Activated CD8-positive, alpha-beta T cell treated with anti-CD3 and anti-CD28 coated beads, Interleukin-2, amount 10 ng/mL, durations not matched to agents 7 days and 5 days (primary cell): ENCODE data around the gene BTG4. TPM values are rescaled to one million over a fixed set of nuclear protein-coding genes. Genes with fewer than 3 reads are reported as not detected.
A peak's percentile ranks its signal among the peaks of the same experiment; 100 is the strongest.

Experiments used
- ATAC-seq: fragments of 150-1000 bp; cut with Tn5 transposase; one replicate; pipeline ENCODE4 v1.10.0; 2021; ENCODE audit warnings: moderate library complexity
- CTCF ChIA-PET: fragments of 350-600 bp; sonication (Branson Sonifier 250); formaldehyde crosslinking; loops from one replicate; lab custom pipeline; 2021; ENCODE audit warnings: antibody characterized with exemption; lab: Charles Lee
- POLR2A ChIA-PET: fragments of 350-600 bp; sonication (Branson Sonifier 250); formaldehyde crosslinking; loops from one replicate; lab custom pipeline; 2021; ENCODE audit warnings: antibody characterized with exemption; lab: Charles Lee
- DNase-seq: peaks from one replicate; pipeline ENCODE4 v3.0.0-alpha.2; 2020
- H3K27ac Mint-ChIP-seq: one replicate; pipeline ENCODE4 v1.8.0; 2021; ENCODE audit warnings: mild to moderate bottlenecking, mixed read lengths
- H3K27me3 Mint-ChIP-seq: one replicate; pipeline ENCODE4 v1.8.0; 2021; ENCODE audit warnings: low read depth, mixed read lengths
- H3K36me3 Mint-ChIP-seq: one replicate; pipeline ENCODE4 v1.8.0; 2021; ENCODE audit warnings: low read depth, mixed read lengths
- H3K4me1 Mint-ChIP-seq: one replicate; pipeline ENCODE4 v1.8.0; 2021; ENCODE audit warnings: low read depth, mixed read lengths
- H3K4me3 Mint-ChIP-seq: one replicate; pipeline ENCODE4 v1.8.0; 2021; ENCODE audit warnings: mild to moderate bottlenecking, mixed read lengths
- H3K9me3 Mint-ChIP-seq: one replicate; pipeline ENCODE4 v1.8.0; 2022; ENCODE audit warnings: mixed read lengths; ENCODE audit not compliant: insufficient read depth
- total RNA-seq, 2 experiments: library from RNA; stranded (reverse); gene quantifications; one replicate each; pipeline ENCODE4 v1.2.3, GENCODE V29; 2021

The BTG4 gene
- total RNA-seq, 2 experiments from 2014 or later = not detected

DNA sequence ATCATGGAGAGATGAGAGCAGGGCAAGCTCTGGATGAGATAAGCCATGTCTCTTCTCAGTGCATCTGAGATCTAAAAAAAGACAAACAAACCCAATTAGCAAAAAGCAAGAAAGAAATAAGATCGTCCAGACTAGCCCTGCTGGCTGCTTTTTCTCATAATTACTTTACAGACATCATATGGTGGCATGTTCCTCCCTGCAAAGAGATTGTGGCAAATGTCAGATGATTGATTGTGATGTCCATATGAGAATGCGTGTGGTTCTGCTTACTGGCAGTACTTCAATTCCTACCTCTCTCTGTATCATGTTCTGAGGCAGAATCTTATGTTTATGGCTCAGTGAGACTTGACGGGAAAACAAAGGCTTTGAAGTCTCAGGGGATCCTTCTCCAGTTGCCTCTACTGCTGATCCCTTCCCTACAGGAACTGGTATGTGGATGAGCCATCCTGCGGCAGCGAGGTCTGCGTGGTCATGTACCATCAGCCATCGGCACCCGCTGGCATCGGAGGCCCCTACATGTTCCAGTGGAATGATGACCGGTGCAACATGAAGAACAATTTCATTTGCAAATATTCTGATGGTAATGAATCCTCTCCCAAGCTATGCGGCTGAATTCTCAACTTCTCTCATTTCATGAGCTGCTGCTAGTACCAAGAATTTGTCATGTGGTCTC is 37.1 kb upstream of the BTG4 start:
- no peak for ATAC-seq
- POLR2A ChIA-PET = no interaction called here
- H3K36me3 Mint-ChIP-seq = peaks cover 37% of the 10 kb centered on the region
- no peak overlapping the region for H3K4me3 Mint-ChIP-seq
- CTCF ChIA-PET = interaction anchor here (1.1 to 1.5 kb wide), 2 partner anchors 13 to 17 kb away, joined by 3 read pairs; no protein-coding TSS in a partner anchor
- no peak for DNase-seq
- H3K4me1 Mint-ChIP-seq = no peaks in the 10 kb centered on the region
- H3K27ac Mint-ChIP-seq = no peak overlapping the region
- H3K9me3 Mint-ChIP-seq = no peaks in the 10 kb centered on the region
- H3K27me3 Mint-ChIP-seq = no peaks in the 10 kb centered on the region

DNA sequence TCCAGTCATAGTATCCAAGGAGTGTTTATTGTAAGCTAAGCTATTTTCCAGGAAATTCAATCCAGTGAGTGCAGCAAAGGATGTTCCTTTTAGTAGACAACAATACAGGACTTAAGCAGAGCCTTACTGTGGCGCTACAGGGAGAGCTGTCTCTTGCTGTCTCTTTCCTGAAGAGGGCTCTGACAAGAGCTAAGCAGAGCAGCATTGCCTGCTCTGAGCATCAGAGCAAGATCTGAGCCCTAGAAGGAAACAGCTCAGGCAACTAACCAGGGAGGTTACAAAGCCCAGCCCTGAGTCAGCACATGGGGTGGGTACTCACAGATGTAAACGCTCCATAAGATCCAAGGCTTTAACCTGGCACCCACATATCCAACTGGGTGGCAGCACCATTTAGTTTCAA is 36.3 kb upstream of the BTG4 start:
- no peak for DNase-seq
- no peaks in the 10 kb centered on the region for H3K27me3 Mint-ChIP-seq
- H3K36me3 Mint-ChIP-seq = peaks cover 39% of the 10 kb centered on the region
- ChIA-PET CTCF (interaction anchor here (1.1 kb wide), 2 partner anchors 13 to 18 kb away, joined by 3 read pairs; no protein-coding TSS in a partner anchor), POLR2A (no interaction called here)
- ATAC-seq = no peak
- no peak overlapping the region for H3K27ac Mint-ChIP-seq
- no peaks in the 10 kb centered on the region for H3K9me3 Mint-ChIP-seq
- no peak overlapping the region for H3K4me3 Mint-ChIP-seq
- H3K4me1 Mint-ChIP-seq = peaks cover 6% of the 10 kb centered on the region

DNA sequence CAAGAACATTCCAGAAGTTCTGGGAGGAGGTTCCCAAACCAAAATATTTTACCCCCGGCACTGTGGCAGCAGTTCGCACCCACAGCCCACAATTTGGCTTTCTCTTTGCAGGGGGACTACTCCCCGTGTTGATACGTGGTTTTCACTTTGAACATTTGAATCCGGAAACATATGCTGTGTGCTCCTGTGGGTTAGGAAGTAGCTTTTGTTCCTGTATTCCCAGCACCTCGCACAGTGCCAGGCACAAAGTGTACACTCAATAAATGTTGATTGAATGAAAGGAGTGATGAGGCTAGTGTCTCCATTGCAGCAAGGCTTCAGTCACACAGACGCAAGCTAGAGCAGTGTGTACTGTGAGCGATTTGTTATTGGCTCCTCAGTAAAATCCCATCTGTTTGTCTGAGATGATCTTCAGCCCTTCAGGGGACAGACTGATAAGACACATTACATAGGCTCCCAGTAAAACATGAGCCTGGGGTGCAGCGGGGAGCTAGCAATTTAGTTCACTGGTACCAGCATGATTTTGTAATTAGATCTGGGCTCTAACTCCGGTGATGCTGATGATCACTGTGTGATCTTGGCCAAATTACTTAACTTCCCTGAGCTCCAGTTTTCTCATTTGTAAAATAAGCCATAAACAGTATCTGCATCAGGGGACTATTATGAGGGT is 30.6 kb upstream of the BTG4 start:
- Mint-ChIP-seq H3K9me3 (no peaks in the 10 kb centered on the region), H3K36me3 (peaks cover 28% of the 10 kb centered on the region), H3K27ac (no peak overlapping the region), H3K4me3 (peak overlapping the region; percentile 72), H3K4me1 (peaks cover 51% of the 10 kb centered on the region), H3K27me3 (peaks cover 10% of the 10 kb centered on the region)
- POLR2A ChIA-PET = interaction anchor here (4.8 to 6.3 kb wide), 2 partner anchors 11 to 30 kb away, joined by 46 to 79 read pairs; partner anchors contain the start of genes BTG4 and HOATZ
- DNase-seq = peak; percentile 35
- ATAC-seq = no peak
- CTCF ChIA-PET = interaction anchor here (0.7 to 7.2 kb wide), 10 partner anchors 10 to 322 kb away, joined by 3 to 56 read pairs (median 3); no protein-coding TSS in a partner anchor

DNA sequence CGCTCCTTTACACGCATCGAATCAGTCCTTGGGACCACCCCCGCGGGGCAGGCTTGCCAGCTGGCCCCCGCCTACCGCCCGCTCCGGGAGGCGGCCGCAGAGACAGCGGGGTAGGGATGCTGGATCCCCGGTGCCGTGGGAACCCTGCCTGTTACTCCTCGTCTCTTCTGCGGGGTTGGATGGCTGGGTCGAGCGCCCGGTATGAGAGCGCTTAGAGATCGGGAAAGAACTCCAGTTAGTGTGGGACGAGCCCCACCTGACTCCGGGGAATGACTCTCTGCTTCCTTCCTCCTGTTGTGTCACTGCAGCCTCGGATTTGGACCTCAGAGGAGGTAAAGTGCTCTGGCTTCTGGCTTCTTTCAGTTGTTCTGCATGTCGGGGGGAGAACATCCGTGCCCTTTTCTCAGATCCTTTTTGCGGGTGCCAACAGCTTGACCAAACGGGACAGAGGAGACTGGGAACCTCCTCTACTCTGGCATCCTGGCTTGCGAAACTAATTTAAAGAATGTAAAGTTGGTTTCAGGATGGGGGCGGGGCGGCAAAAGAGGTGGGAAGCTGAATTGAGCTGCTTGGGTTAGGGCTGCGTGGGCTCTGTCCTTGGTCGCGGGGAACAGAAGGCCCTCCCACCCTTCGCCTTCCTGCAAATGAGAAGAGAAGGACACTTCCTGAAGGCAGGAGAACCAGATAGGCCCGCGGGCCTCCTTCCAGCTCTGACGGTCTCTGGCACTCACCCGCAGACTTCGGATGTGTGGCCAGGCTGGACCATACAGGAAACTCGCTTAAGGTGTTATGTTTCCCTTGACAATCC is 29.3 kb upstream of the BTG4 start:
- DNase-seq = no peak
- Mint-ChIP-seq H3K4me1 (peaks cover 64% of the 10 kb centered on the region), H3K27me3 (peaks cover 10% of the 10 kb centered on the region), H3K36me3 (peaks cover 20% of the 10 kb centered on the region), H3K27ac (peak overlapping the region; percentile 50), H3K9me3 (no peaks in the 10 kb centered on the region), H3K4me3 (peak overlapping the region; percentile 72)
- ChIA-PET POLR2A (interaction anchor here (0.8 to 6.3 kb wide), 6 partner anchors 10 to 225 kb away, joined by 3 to 79 read pairs (median 30); partner anchors contain the start of genes BTG4, HOATZ and PPP2R1B), CTCF (interaction anchor here (0.7 to 7.2 kb wide), 12 partner anchors 9 to 95 kb away, joined by 3 to 56 read pairs (median 5); partner anchors contain the start of genes BTG4 and HOATZ)
- ATAC-seq = peak; percentile 12

DNA sequence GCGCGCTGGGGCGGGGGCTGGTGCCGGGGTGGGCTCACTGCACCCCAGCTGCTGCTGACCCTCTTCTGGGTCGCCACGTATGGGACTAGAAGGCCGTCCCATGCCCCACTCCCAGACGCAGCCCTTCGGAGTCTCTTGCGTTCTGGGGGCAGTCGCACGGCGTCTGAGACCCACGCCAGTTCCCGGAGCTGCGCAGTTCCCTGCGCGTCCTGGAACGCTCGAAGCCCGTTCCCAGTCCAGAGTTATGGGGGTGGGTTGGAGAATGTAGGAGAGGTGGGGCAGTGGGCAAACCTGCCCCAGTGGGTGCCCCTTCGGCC is 28.7 kb upstream of the BTG4 start:
- peak overlapping the region; percentile 72 for H3K4me3 Mint-ChIP-seq
- H3K36me3 Mint-ChIP-seq = peaks cover 20% of the 10 kb centered on the region
- no peak overlapping the region for H3K27ac Mint-ChIP-seq
- POLR2A ChIA-PET = interaction anchor here (0.8 to 6.3 kb wide), 9 partner anchors 10 to 226 kb away, joined by 3 to 79 read pairs (median 15); partner anchors contain the start of genes BTG4, HOATZ and PPP2R1B
- H3K4me1 Mint-ChIP-seq = peaks cover 64% of the 10 kb centered on the region
- CTCF ChIA-PET = interaction anchor here (0.5 to 7.2 kb wide), 5 partner anchors 10 to 213 kb away, joined by 4 to 56 read pairs (median 12); partner anchors contain the start of genes BTG4 and HOATZ
- peak; percentile 23 for ATAC-seq
- no peak for DNase-seq
- H3K9me3 Mint-ChIP-seq = no peaks in the 10 kb centered on the region
- H3K27me3 Mint-ChIP-seq = peaks cover 10% of the 10 kb centered on the region

DNA sequence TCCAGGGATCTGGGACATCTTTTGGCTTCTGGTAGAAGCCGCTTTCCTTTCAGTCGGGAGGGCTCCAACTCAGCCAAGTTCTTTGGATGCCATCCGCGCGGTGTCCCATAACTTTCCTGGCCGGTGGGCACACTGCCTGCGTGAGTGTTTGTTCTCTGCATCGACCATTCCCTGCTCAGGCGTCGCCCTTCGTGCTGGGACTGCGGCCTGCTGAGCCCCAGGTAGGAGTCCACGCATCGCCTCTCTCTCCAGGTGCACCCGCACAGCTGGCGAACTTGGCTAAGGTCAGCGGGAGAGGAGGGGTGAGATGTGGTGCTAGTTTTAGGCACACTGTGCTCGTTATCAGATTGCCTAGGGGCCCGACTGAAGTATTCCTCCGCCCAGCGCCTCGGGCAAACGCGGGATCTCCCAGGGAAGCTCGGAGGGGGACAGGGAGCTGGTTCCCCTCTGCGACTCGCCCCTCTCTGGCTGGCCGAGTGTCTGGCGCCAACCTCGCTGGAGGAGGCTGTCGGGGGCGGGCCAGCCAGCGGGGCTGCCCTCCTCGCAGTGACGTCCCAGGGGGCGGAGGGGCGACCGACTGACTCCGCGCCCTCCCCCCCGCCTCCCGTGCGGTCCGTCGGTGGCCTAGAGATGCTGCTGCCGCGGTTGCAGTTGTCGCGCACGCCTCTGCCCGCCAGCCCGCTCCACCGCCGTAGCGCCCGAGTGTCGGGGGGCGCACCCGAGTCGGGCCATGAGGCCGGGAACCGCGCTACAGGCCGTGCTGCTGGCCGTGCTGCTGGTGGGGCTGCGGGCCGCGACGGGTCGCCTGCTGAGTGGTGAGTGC is 28.1 kb upstream of the BTG4 start, which contains the start of gene LAYN:
Gene LAYN (plus strand): TSS at position 607 of the 823 bp plus-strand sequence. CDS start 124 bp downstream, at position 731.
- DNase-seq (peak; percentile 77), ATAC-seq (peak; percentile 66)
- H3K27ac Mint-ChIP-seq = peak within 1 kb of the TSS; percentile 94
- peaks cover 10% of the 10 kb centered on the region for H3K27me3 Mint-ChIP-seq
- peak within 1 kb of the TSS; percentile 73 for H3K4me3 Mint-ChIP-seq
- peaks cover 64% of the 10 kb centered on the region for H3K4me1 Mint-ChIP-seq
- POLR2A ChIA-PET = interaction anchor here (0.8 to 6.3 kb wide), 11 partner anchors 9 to 226 kb away, joined by 3 to 79 read pairs (median 5); partner anchors contain the start of genes BTG4, HOATZ and PPP2R1B
- H3K9me3 Mint-ChIP-seq = no peaks in the 10 kb centered on the region
- CTCF ChIA-PET = interaction anchor here (0.5 to 7.2 kb wide), 9 partner anchors 10 to 213 kb away, joined by 3 to 56 read pairs (median 4); partner anchors contain the start of genes BTG4 and HOATZ
- H3K36me3 Mint-ChIP-seq = peaks cover 18% of the 10 kb centered on the region

DNA sequence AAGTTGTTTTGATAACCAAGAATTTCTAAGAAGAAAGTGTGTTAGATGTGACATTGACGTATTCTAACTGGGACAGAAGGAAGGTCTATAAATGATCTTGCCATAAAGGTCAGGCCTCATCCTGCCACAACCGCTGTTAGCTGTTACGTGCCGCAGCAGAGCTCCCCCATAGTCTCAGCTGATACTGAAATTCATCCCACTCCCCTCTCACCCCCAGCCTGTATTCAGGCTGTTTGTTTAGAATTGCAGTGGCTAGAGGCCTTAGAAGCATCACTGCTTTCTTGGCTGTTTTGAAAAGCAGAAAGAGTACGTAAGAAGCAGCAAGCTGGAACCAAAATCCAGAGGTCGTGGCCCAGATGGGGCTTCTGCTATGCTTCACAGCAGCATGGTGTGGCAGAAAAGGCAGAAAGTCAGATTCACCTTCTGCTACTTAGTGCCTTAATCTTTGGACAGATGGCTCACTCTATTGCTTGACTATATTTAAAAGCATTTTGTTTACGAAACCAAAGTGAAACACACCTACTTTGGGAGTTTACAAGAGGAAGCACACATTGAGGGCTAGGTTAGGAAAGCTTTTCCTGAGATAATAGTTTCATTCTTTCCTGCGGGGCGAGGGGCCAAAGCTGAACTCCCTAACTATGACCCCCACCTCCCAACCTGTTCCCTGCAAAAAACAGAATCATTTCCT is 27.4 kb upstream of the BTG4 start:
- ChIA-PET POLR2A (interaction anchor here (1.0 to 6.3 kb wide), 11 partner anchors 8 to 85 kb away, joined by 3 to 79 read pairs (median 11); partner anchors contain the start of genes BTG4 and HOATZ), CTCF (interaction anchor here (1.0 to 7.2 kb wide), 10 partner anchors 9 to 92 kb away, joined by 3 to 56 read pairs (median 5); partner anchors contain the start of genes BTG4 and HOATZ)
- no peaks in the 10 kb centered on the region for H3K9me3 Mint-ChIP-seq
- H3K4me1 Mint-ChIP-seq = peaks cover 65% of the 10 kb centered on the region
- H3K27me3 Mint-ChIP-seq = peaks cover 11% of the 10 kb centered on the region
- peaks cover 13% of the 10 kb centered on the region for H3K36me3 Mint-ChIP-seq
- ATAC-seq = peak; percentile 46
- peak overlapping the region; percentile 73 for H3K4me3 Mint-ChIP-seq
- DNase-seq = peak; percentile 74
- peak overlapping the region; percentile 94 for H3K27ac Mint-ChIP-seq

DNA sequence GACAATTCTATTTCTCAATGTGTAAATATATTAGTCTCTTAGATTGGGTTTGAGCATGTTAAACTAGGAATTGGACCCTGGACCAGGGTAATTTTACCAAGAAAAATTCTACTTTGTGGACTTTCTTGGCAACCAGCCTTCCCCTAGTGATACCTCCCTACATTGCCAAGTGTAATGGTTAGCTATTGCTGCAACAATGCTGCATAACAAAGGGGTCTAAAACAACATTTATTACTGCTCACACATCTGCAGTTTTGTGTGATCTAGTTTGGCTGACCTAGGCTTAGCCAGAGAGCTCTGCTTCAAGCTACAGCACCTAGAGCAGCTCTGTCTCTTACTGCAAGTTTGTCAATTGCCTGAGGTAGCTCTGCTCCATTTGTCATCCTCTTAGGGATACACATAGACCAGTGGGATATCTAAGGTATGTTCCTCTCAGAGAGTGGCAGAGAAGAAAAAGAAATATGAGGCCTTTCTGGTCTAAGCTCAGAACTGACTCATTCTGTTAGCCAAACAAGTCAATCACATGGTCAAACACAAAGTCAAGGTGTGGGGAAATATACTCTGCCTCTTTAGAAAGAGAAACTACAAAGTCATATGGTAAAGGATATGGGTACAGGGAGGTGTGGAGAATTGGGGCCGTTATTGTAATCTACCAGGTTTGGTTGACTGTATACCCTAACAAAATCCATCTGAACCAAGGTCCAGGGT is 26.4 kb upstream of the BTG4 start:
- H3K4me3 Mint-ChIP-seq = peak overlapping the region; percentile 73
- peaks cover 61% of the 10 kb centered on the region for H3K4me1 Mint-ChIP-seq
- ATAC-seq (peak; percentile 53), DNase-seq (peak; percentile 30)
- H3K9me3 Mint-ChIP-seq = no peaks in the 10 kb centered on the region
- peak overlapping the region; percentile 94 for H3K27ac Mint-ChIP-seq
- peaks cover 12% of the 10 kb centered on the region for H3K27me3 Mint-ChIP-seq
- ChIA-PET CTCF (interaction anchor here (1.4 to 7.2 kb wide), 5 partner anchors 13 to 91 kb away, joined by 4 to 56 read pairs (median 16); partner anchors contain the start of genes BTG4 and HOATZ), POLR2A (interaction anchor here (0.7 to 6.3 kb wide), 9 partner anchors 7 to 333 kb away, joined by 3 to 79 read pairs (median 15); partner anchors contain the start of genes ALG9, BTG4 and HOATZ)
- peaks cover 4% of the 10 kb centered on the region for H3K36me3 Mint-ChIP-seq

DNA sequence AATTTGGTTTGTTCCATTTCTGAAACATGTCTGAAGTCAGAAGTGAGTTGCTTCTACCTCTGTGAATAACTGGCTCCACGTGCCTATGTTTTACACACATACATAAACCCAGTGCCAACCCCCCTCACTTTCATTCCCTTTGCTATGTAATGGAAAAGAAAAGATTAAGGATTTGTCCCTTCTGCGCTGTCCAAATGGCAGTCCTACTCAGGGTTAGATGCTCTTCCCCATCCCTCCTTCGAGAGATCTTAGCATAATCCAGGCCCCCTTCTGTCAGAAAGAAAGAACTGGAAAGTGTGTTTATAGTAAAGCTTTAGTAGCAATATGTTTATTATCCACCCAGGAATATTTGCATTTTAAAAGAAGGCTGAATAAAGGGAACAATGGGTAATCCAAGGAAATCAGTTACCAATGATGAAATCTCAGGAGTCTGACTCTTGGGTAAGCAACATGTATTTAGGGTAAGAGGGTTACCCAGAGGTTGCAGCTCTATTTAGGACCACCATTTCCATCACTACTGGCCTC is 25.2 kb upstream of the BTG4 start:
- Mint-ChIP-seq H3K36me3 (peaks cover 4% of the 10 kb centered on the region), H3K4me1 (peaks cover 57% of the 10 kb centered on the region), H3K9me3 (no peaks in the 10 kb centered on the region), H3K27me3 (peaks cover 12% of the 10 kb centered on the region), H3K4me3 (no peak overlapping the region), H3K27ac (peak overlapping the region; percentile 18)
- DNase-seq (no peak), ATAC-seq (no peak)
- POLR2A ChIA-PET = interaction anchor here (4.7 kb wide), 1 partner anchor 12 kb away, joined by 33 read pairs; no protein-coding TSS in a partner anchor
- CTCF ChIA-PET = interaction anchor here (7.2 kb wide), 1 partner anchor 82 kb away, joined by 56 read pairs; no protein-coding TSS in a partner anchor
